ENCODE data around the gene RPL28.

Gene RPL28

GRCh38 chr19:55339889-55340783 lies 45.6 kb upstream of the RPL28 start:
- H2AK5ac ChIP-seq (ENCODE audit: low read length): peak overlapping the region; percentile 99
- no peaks in the 10 kb centered on the region for H3K27me3 ChIP-seq (ENCODE audit: insufficient read depth, low read length)
- H3K9me3 ChIP-seq (ENCODE audit: insufficient read depth, low read depth, low read length): no peaks in the 10 kb centered on the region
- H2BK5ac ChIP-seq (ENCODE audit: low read depth, low read length, poor library complexity): peak overlapping the region; percentile 86
- DNase-seq: no peak
- peak overlapping the region; percentile 95 for H4K91ac ChIP-seq (ENCODE audit: low read depth, low read length)
- H3K23ac ChIP-seq (ENCODE audit: low read length): no peak overlapping the region
- peak overlapping the region; percentile 88 for H4K12ac ChIP-seq (ENCODE audit: low read depth, low read length)
- H2BK120ac ChIP-seq (ENCODE audit: insufficient read depth, low read length, poor library complexity): peak overlapping the region; percentile 81
- H2BK12ac ChIP-seq (ENCODE audit: low read length): peak overlapping the region; percentile 67
- peak overlapping the region; percentile 96 for H3K18ac ChIP-seq (ENCODE audit: low read length)
- H3K79me1 ChIP-seq (ENCODE audit: low read length): peaks cover 25% of the 10 kb centered on the region
- H2AFZ ChIP-seq (ENCODE audit: insufficient read depth, low read length, poor library complexity): peak overlapping the region; percentile 66
- H3K79me2 ChIP-seq (ENCODE audit: control insufficient read depth, insufficient read depth, low read length, poor library complexity): peaks cover 8% of the 10 kb centered on the region
- peak overlapping the region; percentile 87 for H4K8ac ChIP-seq (ENCODE audit: low read depth, low read length)
- WGBS (ENCODE audit: extremely low coverage, insufficient coverage, insufficient read length): no CpG with 5 or more reads among the region's 44 CpGs
- peaks cover 25 to 30% of the 10 kb centered on the region in 2 experiments for H3K36me3 ChIP-seq (ENCODE audit: control insufficient read depth in 1 of 2, insufficient read depth in 2 of 2, low read length in 2 of 2)
- peak overlapping the region; percentile 81 for H3K9ac ChIP-seq (ENCODE audit: low read length)
- H3K4me3 ChIP-seq (ENCODE audit: low read depth, low read length): peak overlapping the region; percentile 76
- H3K4me1 ChIP-seq (ENCODE audit: control insufficient read depth in 1 of 2, insufficient read depth in 2 of 2, low read length in 2 of 2): peaks cover 10 to 27% of the 10 kb centered on the region in 2 experiments
- peak overlapping the region; percentile 73 for H3K27ac ChIP-seq (ENCODE audit: low read depth, low read length)
- H3K14ac ChIP-seq (ENCODE audit: low read length): peak overlapping the region; percentile 98
- peak overlapping the region; percentile 95 for H3K4ac ChIP-seq (ENCODE audit: low read depth, low read length)
- H3K4me2 ChIP-seq (ENCODE audit: low read length): peak overlapping the region; percentile 90

- Histone ChIP-seq H4K91ac (ENCODE audit: low read depth, low read length) (peak overlapping the region; percentile 95), H3K9ac (ENCODE audit: low read length) (peak overlapping the region; percentile 81), H3K4me3 (ENCODE audit: low read depth, low read length) (peak overlapping the region; percentile 76)
Measured at GRCh38 chr19:55340784-55341147, 45.0 kb upstream of the RPL28 start.

DNA sequence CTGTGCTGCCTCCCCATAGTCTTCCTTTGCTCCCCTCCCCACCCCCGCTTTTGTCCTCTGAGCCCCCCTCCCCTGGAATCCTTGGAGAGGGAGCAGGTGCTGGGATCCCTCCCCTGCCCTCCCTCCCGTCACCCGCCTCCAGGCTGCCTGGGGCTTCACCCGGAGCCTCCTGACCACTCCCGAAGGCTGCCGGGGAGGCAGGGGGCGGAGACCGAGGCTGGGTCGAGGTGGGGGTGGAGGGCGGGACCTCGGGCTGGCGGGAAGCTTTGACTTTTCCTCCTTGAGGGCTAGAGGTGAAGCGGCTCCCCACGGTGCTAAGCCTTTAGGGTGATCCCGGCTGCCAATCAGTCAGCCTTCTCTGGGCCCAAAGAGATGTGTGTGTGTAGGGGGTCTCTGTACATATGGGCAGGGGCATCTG lies 44.6 kb upstream of the RPL28 start:
- H3K27me3 ChIP-seq (ENCODE audit: insufficient read depth, low read length): no peaks in the 10 kb centered on the region
- no peak overlapping the region for H4K91ac ChIP-seq (ENCODE audit: low read depth, low read length)
- peaks cover 8% of the 10 kb centered on the region for H3K79me2 ChIP-seq (ENCODE audit: control insufficient read depth, insufficient read depth, low read length, poor library complexity)
- H2AK5ac ChIP-seq (ENCODE audit: low read length): no peak overlapping the region
- H3K4me1 ChIP-seq (ENCODE audit: control insufficient read depth in 1 of 2, insufficient read depth in 2 of 2, low read length in 2 of 2): peaks cover 10 to 27% of the 10 kb centered on the region in 2 experiments
- H2BK5ac ChIP-seq (ENCODE audit: low read depth, low read length, poor library complexity): no peak overlapping the region
- DNase-seq: peak; percentile 50 to 78
- no CpG with 5 or more reads among the region's 15 CpGs for WGBS (ENCODE audit: extremely low coverage, insufficient coverage, insufficient read length)
- no peak overlapping the region for H2BK12ac ChIP-seq (ENCODE audit: low read length)
- H3K36me3 ChIP-seq (ENCODE audit: control insufficient read depth in 1 of 2, insufficient read depth in 2 of 2, low read length in 2 of 2): peaks cover 30 to 40% of the 10 kb centered on the region in 2 experiments
- H3K14ac ChIP-seq (ENCODE audit: low read length): no peak overlapping the region
- peaks cover 28% of the 10 kb centered on the region for H3K79me1 ChIP-seq (ENCODE audit: low read length)
- no peak overlapping the region for H2AFZ ChIP-seq (ENCODE audit: insufficient read depth, low read length, poor library complexity)
- H3K4me2 ChIP-seq (ENCODE audit: low read length): peak overlapping the region; percentile 90
- H3K23ac ChIP-seq (ENCODE audit: low read length): no peak overlapping the region
- H3K4ac ChIP-seq (ENCODE audit: low read depth, low read length): no peak overlapping the region
- no peaks in the 10 kb centered on the region for H3K9me3 ChIP-seq (ENCODE audit: insufficient read depth, low read depth, low read length)
- no peak overlapping the region for H3K27ac ChIP-seq (ENCODE audit: low read depth, low read length)
- no peak overlapping the region for H4K8ac ChIP-seq (ENCODE audit: low read depth, low read length)
- no peak overlapping the region for H3K9ac ChIP-seq (ENCODE audit: low read length)
- H4K12ac ChIP-seq (ENCODE audit: low read depth, low read length): no peak overlapping the region
- no peak overlapping the region for H3K18ac ChIP-seq (ENCODE audit: low read length)
- H3K4me3 ChIP-seq (ENCODE audit: low read depth, low read length): peak overlapping the region; percentile 76
- H2BK120ac ChIP-seq (ENCODE audit: insufficient read depth, low read length, poor library complexity): no peak overlapping the region

More at GRCh38 chr19:55340784-55341147, 45.0 kb upstream of the RPL28 start:
- Histone ChIP-seq H3K27me3 (ENCODE audit: insufficient read depth, low read length) (no peaks in the 10 kb centered on the region), H2AK5ac (ENCODE audit: low read length) (peak overlapping the region; percentile 99), H4K8ac (ENCODE audit: low read depth, low read length) (peak overlapping the region; percentile 87), H3K4me1 (ENCODE audit: control insufficient read depth in 1 of 2, insufficient read depth in 2 of 2, low read length in 2 of 2) (peaks cover 10 to 27% of the 10 kb centered on the region in 2 experiments), H2AFZ (ENCODE audit: insufficient read depth, low read length, poor library complexity) (no peak overlapping the region), H3K27ac (ENCODE audit: low read depth, low read length) (peak overlapping the region; percentile 73), H3K9me3 (ENCODE audit: insufficient read depth, low read depth, low read length) (no peaks in the 10 kb centered on the region), H2BK12ac (ENCODE audit: low read length) (peak overlapping the region; percentile 26), H3K18ac (ENCODE audit: low read length) (peak overlapping the region; percentile 96), H3K4ac (ENCODE audit: low read depth, low read length) (peak overlapping the region; percentile 95), H3K14ac (ENCODE audit: low read length) (peak overlapping the region; percentile 98), H3K79me2 (ENCODE audit: control insufficient read depth, insufficient read depth, low read length, poor library complexity) (peaks cover 8% of the 10 kb centered on the region), H3K36me3 (ENCODE audit: control insufficient read depth in 1 of 2, insufficient read depth in 2 of 2, low read length in 2 of 2) (peaks cover 29 to 35% of the 10 kb centered on the region in 2 experiments), H3K4me2 (ENCODE audit: low read length) (peak overlapping the region; percentile 90), H3K23ac (ENCODE audit: low read length) (no peak overlapping the region), H2BK5ac (ENCODE audit: low read depth, low read length, poor library complexity) (peak overlapping the region; percentile 86), H2BK120ac (ENCODE audit: insufficient read depth, low read length, poor library complexity) (peak overlapping the region; percentile 81), H3K79me1 (ENCODE audit: low read length) (peaks cover 28% of the 10 kb centered on the region), H4K12ac (ENCODE audit: low read depth, low read length) (peak overlapping the region; percentile 33)
- WGBS (ENCODE audit: extremely low coverage, insufficient coverage, insufficient read length): no CpG with 5 or more reads among the region's 24 CpGs
- peak in 1 of 2 donors; percentile 39 for DNase-seq

DNA sequence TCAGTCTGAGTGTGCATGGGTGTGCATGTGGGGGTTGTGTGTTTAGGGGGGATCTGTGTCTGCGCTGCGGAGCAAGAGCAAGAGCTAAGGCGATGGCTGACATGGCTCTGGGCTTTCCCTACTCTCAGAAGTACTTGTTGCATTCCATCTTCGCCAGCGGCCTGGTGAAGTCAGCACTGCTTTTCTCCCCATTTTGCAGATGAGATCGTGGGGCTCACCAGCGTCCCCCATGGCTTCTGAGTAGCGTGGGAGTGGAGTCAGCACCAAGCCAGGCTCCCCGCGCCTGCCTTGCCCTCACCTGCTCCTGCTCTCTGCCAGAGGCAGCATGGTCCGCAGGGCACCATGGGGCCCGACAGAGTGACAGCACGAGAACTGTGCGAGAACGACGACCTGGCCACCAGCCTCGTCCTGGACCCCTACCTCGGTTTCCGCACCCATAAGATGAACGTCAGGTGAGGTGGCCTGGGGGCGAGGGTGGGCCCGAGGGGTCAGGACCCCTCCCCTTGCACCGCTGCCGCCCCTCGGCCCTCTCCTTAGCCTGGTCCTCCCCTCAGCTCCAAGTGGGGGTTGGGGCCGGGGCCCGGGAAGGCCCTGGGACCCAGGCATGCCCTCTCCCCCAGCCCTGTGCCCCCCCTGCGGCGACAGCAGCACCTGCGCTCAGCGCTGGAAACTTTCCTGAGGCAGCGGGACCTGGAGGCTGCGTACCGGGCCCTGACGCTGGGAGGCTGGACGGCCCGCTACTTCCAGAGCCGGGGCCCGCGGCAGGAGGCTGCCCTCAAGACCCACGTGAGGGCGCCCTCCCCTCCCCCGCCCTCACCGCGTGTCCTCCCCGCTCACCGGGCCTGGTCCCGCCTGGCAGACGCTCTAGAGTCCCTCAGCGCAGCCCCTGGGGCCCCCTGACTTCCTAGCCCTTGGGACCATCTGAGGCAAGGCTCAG lies 43.9 kb upstream of the RPL28 start:
- Histone ChIP-seq H3K9ac (ENCODE audit: low read length) (no peak overlapping the region), H4K91ac (ENCODE audit: low read depth, low read length) (no peak overlapping the region), H3K14ac (ENCODE audit: low read length) (no peak overlapping the region), H2AK5ac (ENCODE audit: low read length) (no peak overlapping the region), H4K8ac (ENCODE audit: low read depth, low read length) (no peak overlapping the region), H3K4me3 (ENCODE audit: low read depth, low read length) (no peak overlapping the region), H2AFZ (ENCODE audit: insufficient read depth, low read length, poor library complexity) (no peak overlapping the region), H2BK5ac (ENCODE audit: low read depth, low read length, poor library complexity) (no peak overlapping the region), H3K79me1 (ENCODE audit: low read length) (peaks cover 28% of the 10 kb centered on the region), H3K4me2 (ENCODE audit: low read length) (peak overlapping the region; percentile 63), H2BK120ac (ENCODE audit: insufficient read depth, low read length, poor library complexity) (no peak overlapping the region), H3K36me3 (ENCODE audit: control insufficient read depth in 1 of 2, insufficient read depth in 2 of 2, low read length in 2 of 2) (peaks cover 36 to 46% of the 10 kb centered on the region in 2 experiments), H3K4me1 (ENCODE audit: control insufficient read depth in 1 of 2, insufficient read depth in 2 of 2, low read length in 2 of 2) (peaks cover 10 to 27% of the 10 kb centered on the region in 2 experiments), H3K27ac (ENCODE audit: low read depth, low read length) (no peak overlapping the region), H3K18ac (ENCODE audit: low read length) (peak overlapping the region; percentile 7), H4K12ac (ENCODE audit: low read depth, low read length) (no peak overlapping the region), H3K4ac (ENCODE audit: low read depth, low read length) (no peak overlapping the region), H3K9me3 (ENCODE audit: insufficient read depth, low read depth, low read length) (no peaks in the 10 kb centered on the region), H3K27me3 (ENCODE audit: insufficient read depth, low read length) (no peaks in the 10 kb centered on the region), H3K79me2 (ENCODE audit: control insufficient read depth, insufficient read depth, low read length, poor library complexity) (peaks cover 8% of the 10 kb centered on the region), H2BK12ac (ENCODE audit: low read length) (no peak overlapping the region), H3K23ac (ENCODE audit: low read length) (no peak overlapping the region)
- DNase-seq: no peak
- no CpG with 5 or more reads among the region's 50 CpGs for WGBS (ENCODE audit: extremely low coverage, insufficient coverage, insufficient read length)
